Lower leg skin (tissue), 3 donors: Measurements from ENCODE around the gene CLEC3B.

Experiments used
- POLR2A ChIP-seq, 2 donors: fragments of 450-650 bp; IDR thresholded peaks; one replicate each; pipeline ENCODE4 v1.6.1; 2016 to 2017; ENCODE audit warnings: antibody characterized with exemption in 2 of 2, mild to moderate bottlenecking in 1 of 2, moderate library complexity in 1 of 2
- TF ChIP-seq, protein P1 (sequence below), 3 donors: fragments of 450-650 bp; IDR thresholded peaks; one replicate each; pipeline ENCODE4 v1.5.1; 2016; ENCODE audit warnings: antibody characterized with exemption in 3 of 3, mild to moderate bottlenecking in 3 of 3, moderate library complexity in 2 of 3

DNA sequence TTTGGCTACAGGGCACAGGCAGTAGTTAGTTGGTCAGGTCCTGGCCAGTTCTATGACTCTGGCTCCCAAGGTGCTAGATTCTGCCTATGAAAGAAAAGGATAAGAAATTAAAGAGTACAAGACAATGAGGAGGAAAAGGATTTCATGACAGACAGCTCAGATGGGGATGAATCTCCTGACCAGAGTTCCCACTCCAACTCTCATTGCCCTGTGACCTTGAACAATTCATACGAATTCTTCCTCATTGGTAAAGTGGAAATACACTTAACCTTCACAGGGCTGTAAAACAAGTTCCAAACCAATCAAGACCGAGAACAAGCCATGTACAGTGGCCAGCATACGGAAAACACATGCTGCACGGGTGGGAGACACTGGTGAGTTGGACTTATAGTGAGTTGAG is 23.7 kb downstream of the CLEC3B start:
- TF ChIP-seq, protein P1, sequence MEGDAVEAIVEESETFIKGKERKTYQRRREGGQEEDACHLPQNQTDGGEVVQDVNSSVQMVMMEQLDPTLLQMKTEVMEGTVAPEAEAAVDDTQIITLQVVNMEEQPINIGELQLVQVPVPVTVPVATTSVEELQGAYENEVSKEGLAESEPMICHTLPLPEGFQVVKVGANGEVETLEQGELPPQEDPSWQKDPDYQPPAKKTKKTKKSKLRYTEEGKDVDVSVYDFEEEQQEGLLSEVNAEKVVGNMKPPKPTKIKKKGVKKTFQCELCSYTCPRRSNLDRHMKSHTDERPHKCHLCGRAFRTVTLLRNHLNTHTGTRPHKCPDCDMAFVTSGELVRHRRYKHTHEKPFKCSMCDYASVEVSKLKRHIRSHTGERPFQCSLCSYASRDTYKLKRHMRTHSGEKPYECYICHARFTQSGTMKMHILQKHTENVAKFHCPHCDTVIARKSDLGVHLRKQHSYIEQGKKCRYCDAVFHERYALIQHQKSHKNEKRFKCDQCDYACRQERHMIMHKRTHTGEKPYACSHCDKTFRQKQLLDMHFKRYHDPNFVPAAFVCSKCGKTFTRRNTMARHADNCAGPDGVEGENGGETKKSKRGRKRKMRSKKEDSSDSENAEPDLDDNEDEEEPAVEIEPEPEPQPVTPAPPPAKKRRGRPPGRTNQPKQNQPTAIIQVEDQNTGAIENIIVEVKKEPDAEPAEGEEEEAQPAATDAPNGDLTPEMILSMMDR (IDR thresholded peaks at IDR 0.05) = no peak
- TF ChIP-seq POLR2A (IDR thresholded peaks at IDR 0.05) = no peak
